ENCODE measurements around the gene APBA3. TPM values are rescaled to one million over a fixed set of nuclear protein-coding genes. Genes with fewer than 3 reads are reported as not detected.

Gene APBA3
- total RNA-seq, 2 donors from 2014 or later, result 20.0 to 35.6 TPM

DNA sequence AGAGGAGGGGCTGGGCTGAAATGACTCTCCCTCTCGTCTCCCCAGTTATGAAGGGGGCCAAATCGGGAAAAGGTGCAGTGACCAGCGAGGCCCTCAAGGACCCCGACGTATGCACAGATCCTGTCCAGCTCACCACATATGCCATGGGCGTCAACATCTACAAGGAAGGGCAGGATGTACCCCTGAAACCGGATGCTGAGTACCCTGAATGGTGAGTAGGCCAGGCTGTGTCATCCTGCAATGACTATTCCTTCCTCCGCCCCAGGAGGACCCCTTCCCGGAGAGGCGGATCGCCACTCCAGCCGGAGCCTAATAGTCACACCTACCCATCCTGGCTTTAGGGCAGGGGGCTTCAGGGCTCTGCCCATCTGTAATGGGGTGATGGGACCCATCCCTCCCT is 3.6 kb upstream of the APBA3 start:
- ATAC-seq (no peak), DNase-seq (no peak)
- H3K4me1 ChIP-seq, result peaks cover 21% of the 10 kb centered on the region
- H3K27me3 ChIP-seq, result no peaks in the 10 kb centered on the region
- WGBS, 2 donors, result 84 to 96% methylated on average over 11 to 12 of the region's 12 CpGs
- peaks cover 0 to 5% of the 10 kb centered on the region in 2 donors for H3K36me3 ChIP-seq (replicated peaks in 1 of 2; ENCODE audit: insufficient read depth in 1 of 2, low read depth in 2 of 2)
- no peaks in the 10 kb centered on the region for H3K9me3 ChIP-seq
- H3K27ac ChIP-seq, result no peak overlapping the region
- intact Hi-C loops (cut with DNase I), result no loop called here
- TF ChIP-seq, protein P1, sequence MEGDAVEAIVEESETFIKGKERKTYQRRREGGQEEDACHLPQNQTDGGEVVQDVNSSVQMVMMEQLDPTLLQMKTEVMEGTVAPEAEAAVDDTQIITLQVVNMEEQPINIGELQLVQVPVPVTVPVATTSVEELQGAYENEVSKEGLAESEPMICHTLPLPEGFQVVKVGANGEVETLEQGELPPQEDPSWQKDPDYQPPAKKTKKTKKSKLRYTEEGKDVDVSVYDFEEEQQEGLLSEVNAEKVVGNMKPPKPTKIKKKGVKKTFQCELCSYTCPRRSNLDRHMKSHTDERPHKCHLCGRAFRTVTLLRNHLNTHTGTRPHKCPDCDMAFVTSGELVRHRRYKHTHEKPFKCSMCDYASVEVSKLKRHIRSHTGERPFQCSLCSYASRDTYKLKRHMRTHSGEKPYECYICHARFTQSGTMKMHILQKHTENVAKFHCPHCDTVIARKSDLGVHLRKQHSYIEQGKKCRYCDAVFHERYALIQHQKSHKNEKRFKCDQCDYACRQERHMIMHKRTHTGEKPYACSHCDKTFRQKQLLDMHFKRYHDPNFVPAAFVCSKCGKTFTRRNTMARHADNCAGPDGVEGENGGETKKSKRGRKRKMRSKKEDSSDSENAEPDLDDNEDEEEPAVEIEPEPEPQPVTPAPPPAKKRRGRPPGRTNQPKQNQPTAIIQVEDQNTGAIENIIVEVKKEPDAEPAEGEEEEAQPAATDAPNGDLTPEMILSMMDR (IDR thresholded peaks at IDR 0.05), result no peak
- no peak for TF ChIP-seq POLR2A (IDR thresholded peaks at IDR 0.05)
- no peak overlapping the region for H3K4me3 ChIP-seq

GRCh38 chr19:3762501-3763459 is 1.3 kb upstream of the APBA3 start, which contains the start of gene MRPL54:
Gene MRPL54 (plus strand): TSS chr19:3762682. CDS start chr19:3762701, 19 bp downstream.
- TF ChIP-seq POLR2A (IDR thresholded peaks at IDR 0.05), result peak; percentile 72 to 94 (median 93)
- TF ChIP-seq, protein P1 (IDR thresholded peaks at IDR 0.05), result peak in 1 of 7 experiments; percentile 10
- intact Hi-C loops (cut with DNase I), result no loop called here
- ATAC-seq, result peak; percentile 94
- DNase-seq, result peak; percentile 99 to 100 (median 99)
- Histone ChIP-seq H3K27me3 (no peaks in the 10 kb centered on the region), H3K27ac (peak within 1 kb of the TSS; percentile 94 to 100 (median 98)), H3K4me1 (peaks cover 39% of the 10 kb centered on the region), H3K36me3 (replicated peaks in 1 of 2; ENCODE audit: insufficient read depth in 1 of 2, low read depth in 2 of 2) (peaks cover 0 to 7% of the 10 kb centered on the region in 2 donors), H3K9me3 (no peaks in the 10 kb centered on the region), H3K4me3 (peak within 1 kb of the TSS; percentile 96 to 98)
- WGBS, 2 donors, result 2 to 3% methylated on average over 34 to 47 of the region's 47 CpGs

DNA sequence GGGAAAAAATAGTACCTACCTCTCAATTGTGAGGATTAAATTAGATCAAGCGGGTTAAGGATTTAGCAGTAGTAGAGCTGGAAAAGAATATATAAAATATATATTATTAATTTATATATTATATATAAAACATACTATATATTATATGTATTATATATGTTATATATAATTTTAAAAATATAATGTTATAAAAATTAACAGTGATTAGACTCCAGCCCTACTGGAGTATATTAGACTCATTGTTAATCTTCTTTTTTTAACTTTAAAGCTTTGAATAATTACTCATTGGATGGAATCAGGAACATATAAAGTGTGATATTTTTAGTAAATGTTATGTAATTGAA is 610 bp upstream of the APBA3 start:
- DNase-seq (no peak), ATAC-seq (no peak)
- peak overlapping the region; percentile 94 to 100 (median 98) for H3K27ac ChIP-seq
- H3K4me1 ChIP-seq, result peaks cover 39% of the 10 kb centered on the region
- 67% methylated on average over 1 of the region's 1 CpG for WGBS, 2 donors
- no peaks in the 10 kb centered on the region for H3K27me3 ChIP-seq
- peaks cover 0 to 7% of the 10 kb centered on the region in 2 donors for H3K36me3 ChIP-seq (replicated peaks in 1 of 2; ENCODE audit: insufficient read depth in 1 of 2, low read depth in 2 of 2)
- intact Hi-C loops (cut with DNase I), result no loop called here
- no peak overlapping the region for H3K4me3 ChIP-seq
- H3K9me3 ChIP-seq, result no peaks in the 10 kb centered on the region
- no peak for TF ChIP-seq POLR2A (IDR thresholded peaks at IDR 0.05)
- TF ChIP-seq, protein P1 (IDR thresholded peaks at IDR 0.05), result no peak

DNA sequence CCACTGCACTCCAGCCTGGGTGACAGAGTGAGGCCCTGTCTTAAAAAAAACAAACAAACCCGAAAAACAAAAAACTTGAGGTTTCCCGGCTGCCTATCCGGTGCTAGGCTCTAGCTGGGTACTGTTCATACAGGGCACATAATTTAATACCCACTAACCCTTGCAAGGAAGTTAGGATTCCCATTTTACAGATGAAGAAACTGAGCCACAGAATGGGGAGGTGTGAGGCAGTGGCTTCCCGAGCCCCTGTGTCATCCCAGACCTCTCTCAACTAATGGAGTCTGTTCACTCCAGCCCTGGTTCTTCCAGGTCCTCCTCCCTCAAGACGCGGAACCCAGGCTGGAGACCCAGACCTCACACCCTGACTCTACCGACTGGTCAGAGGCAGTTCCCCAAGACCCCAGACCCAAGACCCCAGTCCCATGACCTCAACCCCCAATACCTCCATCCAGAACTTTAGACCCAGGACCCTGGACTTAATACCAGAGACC is 576 bp downstream of the APBA3 start:
- TF ChIP-seq, protein P1 (IDR thresholded peaks at IDR 0.05), result no peak
- no peak for TF ChIP-seq POLR2A (IDR thresholded peaks at IDR 0.05)
- WGBS, 2 donors, result 19 to 21% methylated on average over 7 of the region's 7 CpGs
- Histone ChIP-seq H3K4me3 (peak overlapping the region; percentile 96 to 98), H3K4me1 (peaks cover 39% of the 10 kb centered on the region), H3K9me3 (no peaks in the 10 kb centered on the region), H3K36me3 (replicated peaks in 1 of 2; ENCODE audit: insufficient read depth in 1 of 2, low read depth in 2 of 2) (peaks cover 0 to 1% of the 10 kb centered on the region in 2 donors), H3K27me3 (no peaks in the 10 kb centered on the region), H3K27ac (peak overlapping the region; percentile 73 to 97 (median 86))
- intact Hi-C loops (cut with DNase I), result no loop called here
- no peak for ATAC-seq
- no peak for DNase-seq
